Fibroblast of lung (primary cell): ENCODE data around the gene DENND1A. TPM values are rescaled to one million over a fixed set of nuclear protein-coding genes. Genes with fewer than 3 reads are reported as not detected.

ENCODE experiments used
- DNase-seq, 2 donors: peaks; one replicate each; pipeline versions ENCODE4 v3.0.0 to v3.0.0-alpha.2; 2010; ENCODE audit warnings: low read depth in 2 of 2
- H2AFZ ChIP-seq: 2 replicates; pipeline ENCODE4 v1.5.1; 2012; ENCODE audit warnings: low read length, control low read depth, inconsistent platforms
- H3K27ac ChIP-seq: 2 replicates; pipeline ENCODE4 v1.5.1; 2011; ENCODE audit warnings: low read length, control low read depth; ENCODE audit not compliant: insufficient read depth
- H3K27me3 ChIP-seq: 2 replicates; pipeline ENCODE4 v1.5.1; 2011; ENCODE audit warnings: mild to moderate bottlenecking, low read length; ENCODE audit not compliant: control insufficient read depth, insufficient read depth
- H3K36me3 ChIP-seq: 2 replicates; pipeline ENCODE4 v1.5.1; 2011; ENCODE audit warnings: low read length; ENCODE audit not compliant: control insufficient read depth, insufficient read depth
- H3K4me1 ChIP-seq: 2 replicates; pipeline ENCODE4 v1.5.1; 2011; ENCODE audit warnings: low read length; ENCODE audit not compliant: control insufficient read depth, insufficient read depth; ENCODE audit errors: extremely low read depth
- H3K4me2 ChIP-seq: 2 replicates; pipeline ENCODE4 v1.5.1; 2011; ENCODE audit warnings: low read length, control low read depth; ENCODE audit not compliant: insufficient read depth; ENCODE audit errors: extremely low read depth
- H3K4me3 ChIP-seq, 4 experiments: fragments of 200-600 bp in 1 of 4; sonication (generic) in 1 of 4; replicated peaks in 1 of 4; 2 replicates each; pipeline ENCODE4 v1.5.1; 2011 to 2016; ENCODE audit warnings: low read length in 4 of 4, low read depth in 3 of 4, mild to moderate bottlenecking in 3 of 4, control low read depth in 2 of 4, inconsistent platforms in 1 of 4, mixed read lengths in 1 of 4; ENCODE audit not compliant: insufficient read depth in 1 of 4; ENCODE audit errors: control extremely low read depth in 1 of 4
- H3K79me2 ChIP-seq: 2 replicates; pipeline ENCODE4 v1.5.1; 2012; ENCODE audit warnings: mild to moderate bottlenecking, low read length, inconsistent platforms; ENCODE audit not compliant: control insufficient read depth, insufficient read depth
- H3K9ac ChIP-seq: 2 replicates; pipeline ENCODE4 v1.5.1; 2011; ENCODE audit warnings: mild to moderate bottlenecking, low read length, control low read depth; ENCODE audit not compliant: insufficient read depth
- H3K9me3 ChIP-seq: 2 replicates; pipeline ENCODE4 v1.5.1; 2012; ENCODE audit warnings: low read depth, low read length; ENCODE audit not compliant: control insufficient read depth, insufficient read depth
- H4K20me1 ChIP-seq: 2 replicates; pipeline ENCODE4 v1.5.1; 2011; ENCODE audit warnings: low read length; ENCODE audit not compliant: control insufficient read depth, insufficient read depth; ENCODE audit errors: extremely low read depth
- EZH2 ChIP-seq: IDR thresholded peaks from 2 replicates; pipeline ENCODE4 v1.5.1; 2012; ENCODE audit warnings: low read length, control low read depth, mild to moderate bottlenecking; ENCODE audit errors: missing control alignments
- polyA plus RNA-seq, 2 donors: library from polyadenylated mRNA; depleted of rRNA in 1 of 2; stranded (reverse) in 1 of 2; unstranded in 1 of 2; fragments of >200 nt; gene quantifications; 2 replicates each; pipeline ENCODE4 v1.2.1, GENCODE V29; 2011 to 2012; ENCODE audit warnings: missing spikeins in 1 of 2
- total RNA-seq: library from RNA; depleted of rRNA; stranded (reverse); fragments of >200 nt; gene quantifications from 2 replicates; pipeline ENCODE4 v1.2.1, GENCODE V29; 2014
- TF ChIP-seq, protein P1 (sequence below), 2 donors: IDR thresholded peaks in 1 of 2; conservative IDR thresholded peaks in 1 of 2; 1 replicate in 1 of 2; 2 replicates in 1 of 2; pipeline ENCODE4 v1.5.1; 2011 to 2012; ENCODE audit warnings: low read length in 2 of 2, control low read depth in 1 of 2, inconsistent platforms in 1 of 2, low read depth in 1 of 2, mild to moderate bottlenecking in 1 of 2

The DENND1A gene
- total and polyA plus RNA-seq, 2 donors (not counting 1 experiment from before 2014, with no cell fraction given) = 13.0 to 18.3 TPM

DNA sequence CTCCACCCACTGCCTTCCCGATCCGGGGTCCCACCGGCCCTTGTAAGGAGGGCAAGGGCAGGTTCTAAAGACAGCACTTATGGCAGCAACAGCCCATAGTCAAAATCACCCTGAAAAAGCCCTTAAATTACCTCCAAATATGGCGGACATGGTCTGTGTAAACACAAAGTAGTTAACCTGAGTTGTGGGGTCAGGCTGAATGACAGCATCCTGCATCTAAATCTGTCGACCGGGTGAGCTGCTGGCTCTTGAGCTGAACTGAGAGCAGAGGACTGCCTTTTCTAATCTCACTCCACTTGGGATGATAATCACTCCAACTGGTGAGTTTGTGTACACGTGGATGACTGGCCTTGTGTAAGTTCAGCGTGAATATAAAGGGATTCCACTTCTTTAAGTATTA, 249.6 kb downstream of the DENND1A start:
- Histone ChIP-seq H3K4me1 (peaks cover 8% of the 10 kb centered on the region), H4K20me1 (no peaks in the 10 kb centered on the region), H3K27ac (no peak overlapping the region), H3K79me2 (no peaks in the 10 kb centered on the region), H3K9ac (no peak overlapping the region), H3K4me3 (no peak overlapping the region), H3K9me3 (no peaks in the 10 kb centered on the region), H3K4me2 (no peak overlapping the region), H3K27me3 (no peaks in the 10 kb centered on the region), H2AFZ (no peak overlapping the region), H3K36me3 (no peaks in the 10 kb centered on the region)
- no peak for TF ChIP-seq EZH2
- TF ChIP-seq, protein P1, sequence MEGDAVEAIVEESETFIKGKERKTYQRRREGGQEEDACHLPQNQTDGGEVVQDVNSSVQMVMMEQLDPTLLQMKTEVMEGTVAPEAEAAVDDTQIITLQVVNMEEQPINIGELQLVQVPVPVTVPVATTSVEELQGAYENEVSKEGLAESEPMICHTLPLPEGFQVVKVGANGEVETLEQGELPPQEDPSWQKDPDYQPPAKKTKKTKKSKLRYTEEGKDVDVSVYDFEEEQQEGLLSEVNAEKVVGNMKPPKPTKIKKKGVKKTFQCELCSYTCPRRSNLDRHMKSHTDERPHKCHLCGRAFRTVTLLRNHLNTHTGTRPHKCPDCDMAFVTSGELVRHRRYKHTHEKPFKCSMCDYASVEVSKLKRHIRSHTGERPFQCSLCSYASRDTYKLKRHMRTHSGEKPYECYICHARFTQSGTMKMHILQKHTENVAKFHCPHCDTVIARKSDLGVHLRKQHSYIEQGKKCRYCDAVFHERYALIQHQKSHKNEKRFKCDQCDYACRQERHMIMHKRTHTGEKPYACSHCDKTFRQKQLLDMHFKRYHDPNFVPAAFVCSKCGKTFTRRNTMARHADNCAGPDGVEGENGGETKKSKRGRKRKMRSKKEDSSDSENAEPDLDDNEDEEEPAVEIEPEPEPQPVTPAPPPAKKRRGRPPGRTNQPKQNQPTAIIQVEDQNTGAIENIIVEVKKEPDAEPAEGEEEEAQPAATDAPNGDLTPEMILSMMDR (conservative IDR thresholded peaks at IDR 0.05 in 1 of 2, IDR thresholded peaks at IDR 0.05 in 1 of 2; ENCODE audit: low read depth in 1 of 2, low read length in 2 of 2) = no peak
- DNase-seq = no peak

DNA sequence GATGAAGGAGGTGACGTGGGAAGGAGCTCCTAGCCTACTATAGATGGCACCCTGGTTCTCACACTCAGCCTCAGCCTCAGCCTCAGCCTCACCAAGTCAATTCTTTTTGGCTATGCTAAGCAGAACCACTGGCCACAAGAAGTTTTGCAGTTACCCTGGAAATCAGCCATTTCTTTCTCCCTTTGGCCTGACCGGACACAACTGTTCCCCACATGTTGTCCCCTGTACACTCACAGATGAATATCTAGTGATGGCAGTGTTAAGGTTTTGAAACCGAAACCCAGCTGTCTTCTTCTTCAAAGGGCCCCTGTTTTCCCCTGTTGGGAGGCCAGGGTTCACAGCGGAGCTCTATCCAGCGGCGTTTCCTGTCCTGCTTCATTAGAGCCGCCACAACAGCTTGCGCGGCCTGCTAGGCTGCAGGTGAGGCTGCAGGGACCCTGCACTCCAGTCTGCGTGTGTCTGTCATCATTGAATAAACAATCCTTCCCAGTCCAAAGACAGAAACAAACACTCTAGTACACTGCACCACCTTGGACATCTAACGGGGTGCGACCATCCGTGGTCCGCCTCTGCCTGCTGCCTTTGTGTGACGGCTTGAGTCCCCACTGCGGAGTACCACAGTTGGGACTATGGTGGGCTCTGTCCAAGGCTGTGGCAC, 250.5 kb downstream of the DENND1A start:
- Histone ChIP-seq H2AFZ (no peak overlapping the region), H3K36me3 (no peaks in the 10 kb centered on the region), H3K4me1 (peaks cover 8% of the 10 kb centered on the region), H4K20me1 (no peaks in the 10 kb centered on the region), H3K4me3 (peak overlapping the region in 1 of 4 experiments; percentile 29), H3K27ac (no peak overlapping the region), H3K9me3 (no peaks in the 10 kb centered on the region), H3K27me3 (no peaks in the 10 kb centered on the region), H3K4me2 (peak overlapping the region; percentile 25), H3K79me2 (no peaks in the 10 kb centered on the region), H3K9ac (no peak overlapping the region)
- peak in 1 of 2 donors; percentile 63 for DNase-seq
- TF ChIP-seq EZH2 = no peak
- TF ChIP-seq, protein P1 (conservative IDR thresholded peaks at IDR 0.05 in 1 of 2, IDR thresholded peaks at IDR 0.05 in 1 of 2; ENCODE audit: low read depth in 1 of 2, low read length in 2 of 2) = no peak

DNA sequence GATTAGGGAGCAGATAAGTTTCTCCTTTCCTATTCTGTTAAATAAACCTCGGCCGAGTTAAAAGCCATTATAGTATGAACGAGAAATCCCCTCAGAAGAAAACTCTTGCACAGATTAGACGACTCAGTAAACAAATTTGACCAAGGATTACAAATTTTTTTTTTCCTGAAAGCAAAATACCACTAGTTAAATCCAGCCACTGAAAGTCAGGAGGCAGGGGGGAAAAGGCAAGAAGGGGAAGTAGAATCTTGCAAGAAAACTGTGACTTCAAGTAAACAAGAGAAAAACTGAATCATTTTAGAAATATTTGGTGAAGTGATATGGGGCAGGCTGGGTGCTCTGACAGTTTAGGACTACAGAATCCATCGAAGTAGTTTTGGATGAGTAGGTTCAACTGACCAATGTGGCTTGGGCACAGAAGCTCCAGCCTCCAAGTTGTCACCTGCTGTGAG, 251.0 kb downstream of the DENND1A start:
- TF ChIP-seq EZH2 = no peak
- TF ChIP-seq, protein P1 (conservative IDR thresholded peaks at IDR 0.05 in 1 of 2, IDR thresholded peaks at IDR 0.05 in 1 of 2; ENCODE audit: low read depth in 1 of 2, low read length in 2 of 2) = no peak
- Histone ChIP-seq H3K27me3 (no peaks in the 10 kb centered on the region), H4K20me1 (no peaks in the 10 kb centered on the region), H3K27ac (no peak overlapping the region), H3K4me1 (peaks cover 8% of the 10 kb centered on the region), H3K36me3 (no peaks in the 10 kb centered on the region), H3K4me3 (no peak overlapping the region), H3K9me3 (no peaks in the 10 kb centered on the region), H3K4me2 (peak overlapping the region; percentile 30), H3K79me2 (no peaks in the 10 kb centered on the region), H3K9ac (no peak overlapping the region), H2AFZ (no peak overlapping the region)
- peak; percentile 16 to 54 for DNase-seq
